SH-SY5Y (cell line): Measurements from ENCODE around the gene GPR39.

Source experiments
- GATA2 ChIP-seq: IDR thresholded peaks from 2 replicates; pipeline ENCODE4 v1.6.1; 2011; ENCODE audit warnings: mild to moderate bottlenecking, low read depth, low read length
- GATA3 ChIP-seq: IDR thresholded peaks from 2 replicates; pipeline ENCODE4 v1.6.1; 2011; ENCODE audit warnings: low read depth, mild to moderate bottlenecking, low read length, moderate library complexity

GRCh38 chr2:132479155-132479554 is 62.5 kb downstream of the GPR39 start:
- no peak for TF ChIP-seq GATA2
- TF ChIP-seq GATA3, result no peak
